Ectodermal cell (in vitro differentiated cells): ENCODE results near the gene UBR4. TPM values are rescaled to one million over a fixed set of nuclear protein-coding genes. Genes with fewer than 3 reads are reported as not detected.
"Not testable (repeated sequence)": the region's sequence is repeated elsewhere in the genome, so short reads cannot be mapped to it uniquely, and the experiment has no call there.

ENCODE experiments used
- H3K27ac ChIP-seq: 2 replicates; pipeline ENCODE4 v1.7.0; 2013; ENCODE audit warnings: mild to moderate bottlenecking, low read depth, low read length; ENCODE audit not compliant: insufficient read depth, poor library complexity, severe bottlenecking
- H3K27me3 ChIP-seq: 2 replicates; pipeline ENCODE4 v1.7.0; 2013; ENCODE audit warnings: mild to moderate bottlenecking, low read length; ENCODE audit not compliant: insufficient read depth, control insufficient read depth, poor library complexity, severe bottlenecking
- H3K36me3 ChIP-seq: one replicate; pipeline ENCODE4 v1.7.0; 2013; ENCODE audit warnings: low read length; ENCODE audit not compliant: control insufficient read depth, insufficient read depth
- H3K4me1 ChIP-seq: one replicate; pipeline ENCODE4 v1.7.0; 2013; ENCODE audit warnings: low read length; ENCODE audit not compliant: control insufficient read depth, insufficient read depth
- H3K4me3 ChIP-seq: 2 replicates; pipeline ENCODE4 v1.7.0; 2013; ENCODE audit warnings: low read depth, low read length, control low read depth; ENCODE audit not compliant: insufficient read depth
- H3K9me3 ChIP-seq: 2 replicates; pipeline ENCODE4 v1.7.0; 2013; ENCODE audit warnings: mild to moderate bottlenecking, low read length, moderate library complexity; ENCODE audit not compliant: control insufficient read depth
- WGBS, 2 experiments: methylation state at CpG; one replicate each; pipeline ENCODE4 v1.1.7; 2013; ENCODE audit warnings: missing lambda C conversion rate in 2 of 2; 5-methylcytosine and 5-hydroxymethylcytosine counted together
- polyA plus RNA-seq, 4 experiments: library from polyadenylated mRNA; stranded (reverse); fragments of 50-300 nt; gene quantifications; one replicate each; pipeline ENCODE4 v1.2.3, GENCODE V29; 2013

UBR4 gene
- 104 TPM for polyA plus RNA-seq (2013, experiment 1 of 4)
- polyA plus RNA-seq (2013, experiment 2 of 4): 137 TPM
- polyA plus RNA-seq (2013, experiment 3 of 4): 74.8 TPM
- polyA plus RNA-seq (2013, experiment 4 of 4): 116 TPM

- peaks cover 8% of the 10 kb centered on the region for H3K4me1 ChIP-seq
- 0% methylated on average over 80 of the region's 80 CpGs for WGBS, 2 experiments
- H3K4me3 ChIP-seq: peak within 1 kb of the TSS; percentile 69
- no peaks in the 10 kb centered on the region for H3K27me3 ChIP-seq
- no peaks in the 10 kb centered on the region for H3K36me3 ChIP-seq
- H3K27ac ChIP-seq: peak within 1 kb of the TSS; percentile 83
- no peaks in the 10 kb centered on the region for H3K9me3 ChIP-seq
Measured at GRCh38 chr1:19209990-19210771, at the start of gene UBR4. Gene UBR4, minus strand, starts transcription at chr1:19210266. Its CDS starts 18 bp downstream, at chr1:19210248.

GRCh38 chr1:19258353-19258752 lies 48.3 kb upstream of the UBR4 start:
- Histone ChIP-seq H3K36me3 (peaks cover 32% of the 10 kb centered on the region), H3K4me3 (no peak overlapping the region), H3K27me3 (no peaks in the 10 kb centered on the region), H3K4me1 (peaks cover 7% of the 10 kb centered on the region), H3K27ac (no peak overlapping the region), H3K9me3 (no peaks in the 10 kb centered on the region)
- WGBS, 2 experiments: 95 to 97% methylated on average over 10 of the region's 10 CpGs

- WGBS, 2 experiments: 89 to 92% methylated on average over 15 of the region's 15 CpGs
- Histone ChIP-seq H3K4me1 (peaks cover 14% of the 10 kb centered on the region), H3K27me3 (no peaks in the 10 kb centered on the region), H3K4me3 (no peak overlapping the region), H3K36me3 (peaks cover 32% of the 10 kb centered on the region), H3K27ac (no peak overlapping the region), H3K9me3 (no peaks in the 10 kb centered on the region)
Measured at GRCh38 chr1:19257178-19257914, 47.3 kb upstream of the UBR4 start.

GRCh38 chr1:19256301-19256700 lies 46.2 kb upstream of the UBR4 start:
- peaks cover 14% of the 10 kb centered on the region for H3K4me1 ChIP-seq
- not testable (repeated sequence) for H3K27me3 ChIP-seq, H3K9me3 ChIP-seq, H3K27ac ChIP-seq, H3K4me3 ChIP-seq
- peaks cover 32% of the 10 kb centered on the region for H3K36me3 ChIP-seq
- WGBS, 2 experiments: 94 to 96% methylated on average over 5 of the region's 5 CpGs

GRCh38 chr1:19255288-19255687 lies 45.2 kb upstream of the UBR4 start:
- 96% methylated on average over 4 of the region's 4 CpGs for WGBS, 2 experiments
- peaks cover 17% of the 10 kb centered on the region for H3K4me1 ChIP-seq

GRCh38 chr1:19254416-19254815 lies 44.4 kb upstream of the UBR4 start:
- peaks cover 18% of the 10 kb centered on the region for H3K4me1 ChIP-seq
- peaks cover 30% of the 10 kb centered on the region for H3K36me3 ChIP-seq
- no peak overlapping the region for H3K27ac ChIP-seq

More at GRCh38 chr1:19255288-19255687, 45.2 kb upstream of the UBR4 start:
- Histone ChIP-seq H3K9me3 (no peaks in the 10 kb centered on the region), H3K36me3 (peaks cover 32% of the 10 kb centered on the region), H3K27ac (no peak overlapping the region), H3K27me3 (no peaks in the 10 kb centered on the region), H3K4me3 (no peak overlapping the region)

GRCh38 chr1:19251305-19252196 lies 41.5 kb upstream of the UBR4 start, which contains the start of the genes EMC1 and MRTO4:
Gene EMC1, minus strand, starts transcription at chr1:19251524. Its CDS starts 15 bp downstream, at chr1:19251509.
Gene MRTO4, plus strand, starts transcription at chr1:19251805. Its CDS starts 31 bp downstream, at chr1:19251836.
- WGBS, 2 experiments: 0% methylated on average over 81 of the region's 81 CpGs
- peak within 1 kb of the TSS; percentile 94 for H3K4me3 ChIP-seq
- H3K36me3 ChIP-seq: peaks cover 11% of the 10 kb centered on the region
- H3K4me1 ChIP-seq: peaks cover 18% of the 10 kb centered on the region
- H3K9me3 ChIP-seq: no peaks in the 10 kb centered on the region
- peak within 1 kb of the TSS; percentile 97 for H3K27ac ChIP-seq
- H3K27me3 ChIP-seq: no peaks in the 10 kb centered on the region

More at GRCh38 chr1:19254416-19254815, 44.4 kb upstream of the UBR4 start:
- H3K4me3 ChIP-seq: no peak overlapping the region
- H3K27me3 ChIP-seq: no peaks in the 10 kb centered on the region
- no peaks in the 10 kb centered on the region for H3K9me3 ChIP-seq

GRCh38 chr1:19250629-19251304 lies 40.7 kb upstream of the UBR4 start:
- peaks cover 18% of the 10 kb centered on the region for H3K4me1 ChIP-seq
- WGBS, 2 experiments: 13 to 14% methylated on average over 14 of the region's 14 CpGs
- no peaks in the 10 kb centered on the region for H3K27me3 ChIP-seq
- peak overlapping the region; percentile 94 for H3K4me3 ChIP-seq
- peak overlapping the region; percentile 97 for H3K27ac ChIP-seq
- no peaks in the 10 kb centered on the region for H3K9me3 ChIP-seq
- H3K36me3 ChIP-seq: peaks cover 7% of the 10 kb centered on the region
